IPS DF 4.7 (cell line): ENCODE measurements around the gene MOB2.

Experiments
- DNase-seq: peaks from one replicate; pipeline ENCODE4 v3.0.0-alpha.2; 2013; ENCODE audit warnings: low spot score; ENCODE audit errors: extremely low read depth

The MOB2 gene

DNA sequence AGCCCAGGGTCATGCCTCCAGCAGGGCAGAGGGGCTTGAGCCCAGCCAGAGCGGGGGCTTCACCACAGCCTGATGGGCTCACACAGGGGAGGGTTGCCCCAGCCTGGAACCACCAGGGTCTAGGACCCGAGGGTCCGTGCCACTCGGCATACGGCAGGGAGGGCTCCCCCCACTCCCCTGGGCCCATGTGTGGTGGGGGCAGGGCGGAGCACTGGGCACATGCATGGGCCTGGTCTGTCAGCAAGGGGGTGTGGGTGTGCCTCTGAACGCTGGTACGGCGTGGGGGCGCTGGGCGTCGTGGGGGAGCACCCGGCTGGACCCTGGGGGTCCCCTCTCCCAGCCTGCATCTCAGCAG, 29.3 kb downstream of the MOB2 start:
- no peak for DNase-seq

DNA sequence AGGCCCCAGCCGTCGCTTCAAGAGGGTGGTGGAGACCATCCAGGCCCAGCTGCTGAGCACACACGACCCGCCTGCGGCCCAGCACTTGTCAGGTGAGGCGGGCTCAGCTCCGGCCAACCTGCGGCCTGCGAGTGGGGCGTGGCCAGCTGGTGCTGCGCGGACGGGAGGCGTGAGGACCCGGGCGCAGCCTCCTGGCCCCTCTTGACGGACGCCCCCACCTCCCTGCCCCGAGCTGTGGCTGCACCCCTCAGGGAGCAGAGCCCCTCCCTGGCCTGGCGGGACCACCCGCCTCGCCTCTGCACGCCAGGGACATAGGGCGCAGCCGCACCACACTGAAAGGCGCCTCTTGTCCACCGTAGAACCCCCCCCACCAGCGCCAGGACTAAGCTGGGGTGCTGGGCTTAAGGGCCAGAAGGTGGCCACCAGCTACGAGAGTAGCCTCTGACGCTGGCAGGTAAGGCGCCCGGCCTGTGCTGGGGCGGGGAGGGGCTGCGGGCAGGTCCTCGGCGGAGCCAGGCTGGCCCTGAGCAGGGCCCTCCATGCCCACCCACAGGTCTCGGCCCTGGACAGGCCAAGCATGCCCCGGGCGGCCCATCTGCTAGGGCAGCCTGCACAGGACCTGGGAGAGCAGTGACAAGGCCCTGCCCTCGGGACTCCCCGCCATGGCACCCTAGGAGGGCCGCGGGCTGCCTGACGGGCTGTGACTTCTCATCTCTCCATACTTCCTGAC, 29.8 kb downstream of the MOB2 start:
- DNase-seq, result no peak

DNA sequence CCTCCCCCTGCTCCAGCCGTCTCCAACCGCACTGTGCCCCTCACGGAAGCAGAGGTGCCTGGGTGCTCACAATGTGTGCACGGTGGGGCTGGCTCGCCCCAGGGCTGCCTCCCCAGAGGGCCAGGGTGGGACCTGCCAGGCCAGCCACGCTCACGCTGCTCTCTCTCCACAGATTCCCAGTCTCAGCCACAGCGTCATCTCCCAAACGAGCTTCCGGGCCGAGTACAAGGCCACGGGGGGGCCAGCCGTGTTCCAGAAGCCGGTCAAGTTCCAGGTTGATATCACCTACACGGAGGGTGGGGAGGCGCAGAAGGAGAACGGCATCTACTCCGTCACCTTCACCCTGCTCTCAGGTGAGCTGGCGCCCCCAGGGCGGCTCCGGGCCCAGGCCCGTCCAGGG, 30.4 kb downstream of the MOB2 start:
- DNase-seq, result no peak

DNA sequence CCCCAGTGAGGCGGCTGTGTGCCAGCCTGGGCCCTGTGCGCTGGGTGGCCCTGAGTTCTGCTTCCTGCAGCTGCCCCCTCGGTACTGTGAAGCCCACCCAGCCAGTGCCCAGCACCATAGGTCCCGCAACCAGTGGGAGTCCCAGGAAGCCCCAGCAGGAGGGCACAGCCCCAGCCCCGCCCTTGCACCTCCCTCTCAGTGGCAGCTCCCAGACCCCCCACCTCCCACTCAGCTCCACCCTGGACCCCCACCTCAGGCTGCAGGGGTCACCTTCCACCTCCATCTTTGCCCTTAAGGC, 30.9 kb downstream of the MOB2 start:
- no peak for DNase-seq

DNA sequence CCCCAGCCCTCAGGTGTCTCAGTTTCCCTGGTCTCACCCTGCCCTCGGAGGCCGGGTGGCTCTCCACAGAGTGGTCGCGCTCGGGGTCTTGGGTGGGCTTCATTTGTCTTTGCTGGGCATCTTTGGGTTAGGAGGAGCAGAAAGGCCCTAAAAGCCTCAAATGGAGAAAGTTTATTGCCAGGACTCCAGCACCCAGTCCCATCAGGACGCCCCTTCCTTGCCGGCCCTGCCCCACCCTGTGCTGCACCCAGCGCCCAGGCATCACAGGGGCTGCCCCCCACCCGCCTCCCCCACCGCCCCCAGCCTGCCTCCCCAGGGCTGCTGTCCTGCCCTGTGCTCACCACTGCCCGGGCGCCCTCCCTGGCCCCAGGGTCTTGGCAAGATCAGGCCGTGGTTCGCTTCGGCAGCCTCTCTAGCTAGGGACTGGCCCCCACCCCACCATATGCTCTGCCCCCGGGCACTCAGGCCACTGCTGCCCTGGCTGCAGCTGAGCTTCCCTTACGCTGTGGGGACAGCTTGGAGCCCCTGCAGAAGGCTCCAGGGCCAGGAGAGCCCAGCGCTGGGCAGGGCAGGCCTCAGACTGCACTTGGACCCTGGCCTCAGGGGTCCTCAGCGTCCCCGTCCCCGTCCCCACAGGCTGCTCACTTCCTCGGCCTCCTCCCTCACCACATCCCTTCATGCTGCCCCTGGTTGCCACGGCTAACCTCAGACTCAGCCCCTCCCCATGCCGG, 31.4 kb downstream of the MOB2 start:
- DNase-seq, result no peak

DNA sequence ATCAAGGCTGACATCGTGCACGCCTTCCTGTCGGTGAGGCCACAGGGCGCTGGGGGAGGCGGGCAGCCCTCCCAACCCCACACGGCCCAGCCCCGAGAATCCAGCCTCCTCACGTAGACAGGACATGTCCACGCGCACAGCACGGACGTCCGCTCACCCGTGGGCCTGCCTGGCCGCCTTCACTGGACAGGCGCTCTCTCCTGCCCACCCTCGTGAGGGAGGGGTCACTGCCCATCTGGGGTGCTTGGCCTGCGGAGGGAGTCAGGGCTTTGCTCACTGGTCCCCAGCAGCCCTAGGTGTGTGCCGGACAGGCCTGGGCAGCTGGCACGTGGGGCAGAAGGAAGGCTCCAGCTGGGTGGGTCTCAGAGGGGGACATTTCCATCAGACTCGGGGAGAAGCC, 32.0 kb downstream of the MOB2 start:
- DNase-seq, result no peak

DNA sequence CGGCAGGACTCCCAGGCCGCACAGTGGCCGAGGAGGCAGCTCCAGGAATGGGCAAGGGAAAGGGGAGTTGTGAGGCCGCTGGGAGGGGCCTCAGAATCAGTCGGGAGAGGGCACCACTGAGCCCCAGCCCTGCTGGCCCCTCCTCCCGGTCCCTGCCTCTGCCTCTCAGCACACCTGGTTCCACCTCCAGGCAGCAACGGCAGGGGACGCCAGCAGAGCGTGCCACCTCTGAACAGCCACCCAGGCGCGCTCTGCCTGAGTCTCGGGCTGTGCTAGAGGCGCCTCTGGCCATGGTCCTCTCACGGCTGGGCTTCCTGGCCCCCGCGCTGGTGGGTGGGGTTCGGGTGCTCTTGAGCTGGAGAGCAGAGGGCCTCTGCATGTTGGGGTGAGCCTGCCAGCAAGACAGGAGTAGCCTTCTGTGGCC, 33.0 kb downstream of the MOB2 start:
- no peak for DNase-seq

DNA sequence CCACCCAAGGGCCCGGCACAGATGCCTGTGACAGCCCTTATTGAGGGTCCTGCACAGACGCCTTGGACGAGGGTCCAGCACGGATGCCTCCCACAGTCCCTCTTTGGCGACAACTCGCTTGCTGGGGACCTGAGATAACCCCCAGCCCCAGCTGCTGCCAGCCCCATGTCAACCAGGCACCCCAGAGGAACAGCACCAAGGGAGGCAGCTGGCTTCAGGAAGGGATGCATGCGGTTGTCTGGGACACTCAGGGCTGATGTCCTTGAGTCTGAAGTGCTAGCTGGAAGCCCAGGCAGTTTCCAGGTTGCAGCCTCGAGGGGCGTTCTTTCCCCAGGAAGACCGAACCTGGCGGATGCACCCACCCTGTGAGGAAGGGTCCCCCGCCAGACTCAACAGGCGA, 33.8 kb downstream of the MOB2 start:
- DNase-seq, result no peak

DNA sequence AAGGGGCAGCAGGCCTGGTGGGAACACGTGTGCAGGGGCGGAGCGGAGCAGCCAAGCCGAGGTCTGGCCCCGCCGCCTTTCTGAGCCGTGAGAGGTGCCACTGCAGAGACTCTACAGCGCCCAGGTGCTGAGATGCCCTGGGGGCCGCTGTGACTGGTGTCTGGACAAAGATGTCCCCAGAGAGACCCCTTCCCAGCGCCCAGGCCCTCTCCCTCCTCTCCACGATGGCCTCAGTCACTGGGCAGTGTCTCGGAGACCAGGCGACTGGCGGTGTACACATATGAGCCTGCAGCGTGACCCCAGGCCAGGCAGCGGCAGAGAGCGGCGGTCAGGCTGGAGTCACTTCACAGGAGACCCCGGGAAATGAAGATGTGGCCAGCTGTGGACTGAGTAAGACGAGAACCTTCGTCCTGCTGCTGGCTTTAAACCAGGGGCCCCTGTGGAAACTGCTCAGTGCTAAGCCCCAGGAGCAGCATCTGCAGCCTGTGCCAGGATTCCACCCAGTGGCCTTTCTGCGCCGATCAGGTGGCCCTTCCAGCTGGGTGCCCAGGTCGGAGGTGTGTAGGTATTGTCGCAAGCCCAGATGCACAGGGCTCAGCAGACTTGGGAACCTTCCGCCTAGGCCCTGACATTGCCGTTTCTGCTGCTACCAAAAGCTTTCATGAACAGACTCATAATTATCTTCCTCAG, 34.7 kb downstream of the MOB2 start:
- DNase-seq, result no peak

DNA sequence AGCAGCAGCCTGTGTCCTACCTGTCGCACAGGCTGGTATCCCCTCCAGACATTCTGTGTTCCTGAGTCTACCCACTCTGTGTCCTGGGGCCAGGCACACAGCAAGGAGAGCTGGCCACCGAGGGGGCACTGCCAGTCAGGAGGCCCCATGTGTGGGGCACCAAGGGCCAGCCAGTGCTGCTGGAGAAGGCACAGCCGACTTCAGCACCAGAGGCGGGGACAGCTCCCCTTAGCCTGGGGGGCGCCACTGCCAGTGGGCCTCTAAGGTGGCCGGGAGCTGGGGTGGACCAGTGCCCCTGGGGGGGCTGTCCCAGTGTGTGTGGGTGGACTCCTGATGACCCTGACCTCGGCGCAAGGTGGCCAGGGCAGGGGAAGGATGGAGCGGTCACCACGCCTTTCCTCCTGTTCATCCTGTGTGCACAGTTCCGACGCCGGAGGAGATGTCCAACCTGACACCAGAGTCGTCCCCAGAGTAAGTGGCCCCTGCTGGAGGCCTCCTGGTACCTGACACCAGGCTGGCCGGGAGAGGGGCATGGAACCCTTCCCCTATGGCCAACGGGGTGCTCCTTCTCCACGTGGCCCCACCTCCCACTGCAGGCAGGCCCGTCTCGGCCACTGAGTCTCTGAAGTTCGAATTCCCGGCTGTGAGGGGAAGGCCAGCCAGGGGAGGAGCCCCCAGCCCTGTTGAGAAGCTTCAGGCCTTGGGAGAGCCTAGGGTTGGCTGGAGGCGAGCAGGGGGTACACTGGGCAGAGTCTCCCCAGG, 35.4 kb downstream of the MOB2 start:
- no peak for DNase-seq

DNA sequence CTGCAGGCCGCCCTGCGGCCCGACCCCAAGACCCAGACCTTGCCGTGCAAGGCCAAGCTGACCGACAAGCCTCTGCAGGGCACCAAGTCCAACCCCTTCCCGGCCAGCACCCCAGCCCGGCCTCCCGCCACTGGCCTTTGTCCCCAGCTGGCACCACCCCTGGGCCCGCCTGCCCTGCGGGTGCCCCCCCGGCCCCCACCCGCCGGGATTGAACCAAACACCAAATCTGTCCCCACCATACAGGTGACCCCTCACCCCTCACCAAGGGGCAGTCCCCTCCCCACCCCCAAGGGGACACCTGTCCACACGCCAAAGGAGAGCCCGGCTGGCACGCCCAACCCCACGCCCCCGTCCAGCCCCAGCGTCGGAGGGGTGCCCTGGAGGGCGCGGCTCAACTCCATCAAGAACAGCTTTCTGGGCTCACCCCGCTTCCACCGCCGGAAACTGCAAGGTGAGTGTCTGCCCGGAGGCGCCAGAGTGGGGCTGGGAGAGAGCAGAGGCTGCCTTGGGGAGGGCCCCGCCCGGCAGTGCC, 36.2 kb downstream of the MOB2 start:
- no peak for DNase-seq

DNA sequence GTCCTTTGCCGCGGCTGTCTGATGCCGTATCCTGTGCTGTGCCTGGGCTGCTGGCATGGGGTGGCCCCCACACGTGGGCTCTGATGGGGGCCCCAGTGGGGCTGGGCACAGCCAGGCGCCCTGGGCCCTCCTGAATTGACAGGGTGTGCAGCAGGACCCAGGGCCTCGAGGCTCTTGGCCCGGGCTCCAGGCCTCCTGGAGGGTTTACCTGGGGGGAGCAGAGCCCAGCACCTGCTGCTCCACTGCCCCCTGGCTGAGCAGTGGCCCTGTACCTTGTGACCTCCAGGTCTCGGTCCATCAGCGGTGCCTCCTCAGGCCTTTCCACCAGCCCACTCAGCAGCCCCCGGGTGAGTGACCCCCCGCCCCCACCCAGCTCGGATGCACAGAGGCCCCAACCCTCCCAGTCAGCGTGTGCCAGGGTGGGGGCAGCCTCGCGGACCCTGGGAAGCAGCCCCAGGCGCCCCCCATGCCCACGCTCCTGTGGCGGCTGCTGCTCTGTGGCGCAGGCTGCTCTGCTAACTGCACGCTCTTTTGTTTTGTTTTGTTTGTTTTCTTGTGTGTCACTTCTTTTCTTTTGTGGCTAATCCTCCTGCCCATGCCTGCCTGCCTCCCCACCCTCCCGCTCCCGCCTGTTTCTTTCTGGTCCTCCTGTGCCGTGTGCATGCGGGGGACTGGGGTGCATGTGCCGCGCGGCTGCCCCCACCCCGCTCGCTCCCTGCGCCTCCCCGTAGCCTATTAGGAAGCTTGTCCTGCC, 36.9 kb downstream of the MOB2 start:
- DNase-seq, result no peak

DNA sequence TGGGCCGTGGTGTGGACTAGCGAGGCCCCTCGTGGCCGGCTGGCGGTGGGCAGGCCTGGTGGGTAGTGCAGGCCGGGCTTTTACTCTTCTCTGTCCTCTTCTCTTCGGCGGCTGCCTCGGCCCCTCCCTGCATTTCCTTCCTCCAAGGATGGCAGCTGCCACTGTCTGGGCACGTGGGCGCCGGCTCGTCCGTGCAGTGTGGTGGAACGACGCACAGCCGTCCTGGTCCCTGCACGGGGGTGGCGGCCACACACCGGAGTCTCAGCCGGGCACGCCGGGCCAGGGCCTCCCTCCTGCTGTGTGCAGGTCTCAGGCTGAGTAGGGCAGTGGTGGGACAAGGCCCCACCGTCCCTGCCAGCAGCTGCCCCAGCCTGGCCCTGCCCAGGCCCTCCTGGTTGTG, 37.7 kb downstream of the MOB2 start:
- DNase-seq, result no peak

DNA sequence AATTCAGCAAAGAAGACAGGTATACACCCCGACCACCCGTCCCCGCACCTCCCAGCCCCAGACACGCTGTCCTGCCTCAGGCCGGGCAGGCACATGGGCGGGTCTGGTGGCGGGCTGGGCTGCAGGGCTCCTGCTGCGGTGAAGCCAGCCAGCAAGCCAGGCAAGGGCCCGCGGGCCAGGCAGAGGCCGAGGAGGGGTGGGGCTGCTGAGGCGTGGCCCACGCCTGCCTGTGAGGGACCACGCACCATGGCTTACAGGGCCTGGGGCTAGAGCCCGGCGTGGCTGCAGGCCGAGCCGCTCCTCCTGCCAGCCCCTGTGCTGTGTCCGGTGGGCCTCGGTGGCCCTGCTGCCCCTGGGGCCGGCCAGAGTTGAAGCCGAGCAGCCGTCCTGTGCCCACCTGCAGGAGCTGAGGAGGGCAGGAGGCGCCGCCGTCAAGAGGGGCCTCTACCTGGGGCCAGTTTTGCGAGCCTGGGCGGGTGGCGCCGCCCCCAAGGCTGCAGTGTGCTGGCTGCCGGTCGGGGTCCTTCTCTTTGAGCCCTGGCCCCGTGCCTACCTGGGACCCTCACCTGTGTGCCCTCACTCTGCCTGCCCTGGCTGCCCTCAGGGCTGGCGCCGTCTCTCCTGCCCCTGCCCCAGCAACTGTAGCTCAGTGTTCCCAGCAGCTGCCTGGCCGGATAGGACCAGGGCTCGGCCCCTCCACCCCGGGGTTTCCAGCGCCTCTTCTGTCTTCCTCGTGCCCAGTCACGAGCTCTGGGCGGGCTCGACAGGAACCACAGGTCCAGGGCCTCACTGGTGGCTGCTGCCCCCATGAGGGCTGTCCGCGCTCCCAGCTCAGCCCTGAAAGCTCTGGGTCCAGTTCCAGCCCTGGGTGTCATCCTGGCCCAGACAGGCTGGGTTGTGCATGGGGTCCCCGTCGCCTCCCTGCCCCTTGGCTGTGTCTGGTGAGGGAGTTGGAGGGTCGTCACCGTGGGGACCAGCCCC, 38.4 kb downstream of the MOB2 start:
- DNase-seq, result no peak

DNA sequence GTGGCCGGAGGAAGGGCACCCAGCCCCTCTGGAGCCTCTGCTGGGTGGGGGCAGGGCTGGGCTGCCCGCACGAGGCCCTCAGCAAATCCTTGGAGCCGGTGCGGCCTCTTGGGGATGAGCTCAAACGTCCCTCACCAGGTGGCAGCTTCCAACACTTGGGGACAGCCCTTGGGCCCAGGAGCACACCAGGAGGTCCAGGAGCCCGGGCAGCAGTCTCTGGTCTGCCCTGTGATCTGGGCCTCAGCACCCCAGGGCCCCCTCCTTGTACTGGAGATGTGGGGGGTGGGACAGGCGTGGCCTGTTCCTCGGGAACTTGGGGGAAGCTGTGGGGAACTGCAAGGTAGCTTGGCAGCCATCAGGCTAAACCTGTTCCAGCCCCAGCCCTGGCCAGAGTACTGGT, 40.0 kb downstream of the MOB2 start:
- DNase-seq, result no peak

DNA sequence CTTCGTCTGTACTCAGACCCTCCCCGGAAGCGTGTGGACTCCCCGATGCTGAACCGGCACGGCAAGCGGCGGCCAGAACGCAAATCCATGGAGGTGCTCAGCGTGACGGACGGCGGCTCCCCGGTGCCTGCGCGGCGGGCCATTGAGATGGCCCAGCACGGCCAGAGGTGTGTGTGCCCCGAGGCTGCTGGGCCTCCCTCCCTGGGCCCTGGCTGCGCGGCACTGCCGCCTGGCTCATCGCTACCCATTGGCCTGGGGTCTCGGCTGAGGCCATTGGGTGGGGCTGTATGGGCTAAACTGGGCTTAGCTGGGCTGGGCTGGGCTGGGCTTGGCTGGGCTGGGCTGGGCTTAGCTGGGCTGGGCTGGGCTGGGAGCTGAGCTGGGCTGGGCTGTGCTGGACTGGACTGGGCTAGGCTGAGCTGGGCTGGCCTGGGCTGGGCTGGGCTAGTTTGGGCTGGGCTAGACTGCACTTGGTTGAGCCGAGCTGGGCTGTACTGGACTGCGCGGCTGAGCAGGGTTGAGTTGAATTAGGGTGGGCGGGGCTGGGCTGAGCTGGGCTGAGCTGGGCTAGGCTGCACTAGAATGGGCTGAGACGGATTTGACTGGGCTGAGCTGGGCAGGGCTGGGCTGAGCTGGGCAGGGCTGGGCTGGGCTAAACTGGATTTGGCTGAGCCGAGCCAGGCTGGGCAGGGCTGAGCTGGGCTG, 40.7 kb downstream of the MOB2 start:
- no peak for DNase-seq

DNA sequence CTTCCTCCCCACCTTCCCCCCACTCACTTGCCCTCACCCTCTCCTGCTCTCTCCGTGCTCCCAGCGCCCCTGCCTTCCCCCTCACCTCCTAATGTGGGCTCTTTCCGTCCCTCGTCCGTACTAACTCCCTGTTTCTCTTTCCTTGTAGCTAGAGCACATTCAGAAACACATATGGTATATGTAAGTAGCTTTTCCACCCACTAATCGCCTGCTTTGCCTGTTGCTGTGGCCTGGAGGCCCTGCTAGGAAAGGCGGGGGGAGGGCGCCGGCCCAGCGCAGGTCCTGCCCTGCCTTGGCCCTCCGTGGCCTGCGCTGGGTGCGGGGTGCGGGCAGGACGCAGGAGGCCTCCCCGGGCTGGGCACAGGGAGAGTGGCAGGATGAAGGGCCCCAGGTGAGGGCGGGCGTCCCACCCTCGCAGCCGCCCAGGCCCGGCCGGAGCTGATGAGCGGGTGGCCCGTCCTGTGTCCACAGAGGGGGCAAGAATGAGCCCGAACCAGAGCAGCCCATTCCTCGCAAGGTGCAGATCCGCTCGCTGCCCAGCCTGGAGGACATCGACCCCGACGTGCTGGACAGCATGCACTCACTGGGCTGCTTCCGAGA, 41.7 kb downstream of the MOB2 start:
- DNase-seq, result no peak

DNA sequence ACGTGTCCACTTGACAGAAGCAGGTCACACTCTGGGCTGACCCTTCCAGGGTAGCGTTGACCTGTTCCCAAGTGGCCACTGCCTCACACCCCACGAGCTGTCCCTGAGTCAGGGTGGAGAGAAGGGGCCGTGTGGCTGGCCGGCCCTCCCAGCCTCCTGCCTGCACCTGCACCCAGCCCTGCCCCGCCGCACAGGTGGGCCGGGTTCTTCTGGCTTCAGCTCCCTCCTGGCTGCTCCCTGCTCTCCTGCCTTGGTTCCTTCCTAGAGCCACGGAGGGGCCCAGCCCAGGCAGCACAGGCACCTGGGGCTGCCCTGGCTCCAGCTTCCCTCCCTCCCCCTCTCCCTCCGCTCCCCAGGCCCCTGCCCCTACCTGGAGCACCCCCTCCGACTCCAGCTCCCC, 42.3 kb downstream of the MOB2 start:
- no peak for DNase-seq

DNA sequence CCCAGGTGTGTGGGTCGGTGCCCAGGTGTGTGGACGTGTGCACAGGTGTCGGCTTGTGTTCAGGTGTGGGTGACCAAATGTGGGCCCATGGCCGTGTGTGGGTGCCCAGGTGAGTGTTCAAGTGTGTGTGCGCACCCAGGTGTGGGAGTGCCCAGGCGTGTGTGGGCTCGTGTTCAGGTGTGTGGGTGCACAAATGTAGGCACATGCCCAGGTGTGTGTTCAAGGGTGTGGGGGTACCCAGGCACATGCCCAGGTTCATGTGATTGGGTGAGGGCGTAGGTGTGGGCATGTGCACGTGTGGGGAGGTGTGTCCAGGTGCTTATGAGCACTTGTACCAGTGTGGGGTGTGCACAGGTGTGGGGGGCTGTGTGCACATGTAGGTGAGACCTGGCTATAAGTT, 42.8 kb downstream of the MOB2 start:
- no peak for DNase-seq
